ENCODE data around the gene DDX54.
"Not testable (repeated sequence)": the region's sequence is repeated elsewhere in the genome, so short reads cannot be mapped to it uniquely, and the experiment has no call there.

DDX54 gene

DNA sequence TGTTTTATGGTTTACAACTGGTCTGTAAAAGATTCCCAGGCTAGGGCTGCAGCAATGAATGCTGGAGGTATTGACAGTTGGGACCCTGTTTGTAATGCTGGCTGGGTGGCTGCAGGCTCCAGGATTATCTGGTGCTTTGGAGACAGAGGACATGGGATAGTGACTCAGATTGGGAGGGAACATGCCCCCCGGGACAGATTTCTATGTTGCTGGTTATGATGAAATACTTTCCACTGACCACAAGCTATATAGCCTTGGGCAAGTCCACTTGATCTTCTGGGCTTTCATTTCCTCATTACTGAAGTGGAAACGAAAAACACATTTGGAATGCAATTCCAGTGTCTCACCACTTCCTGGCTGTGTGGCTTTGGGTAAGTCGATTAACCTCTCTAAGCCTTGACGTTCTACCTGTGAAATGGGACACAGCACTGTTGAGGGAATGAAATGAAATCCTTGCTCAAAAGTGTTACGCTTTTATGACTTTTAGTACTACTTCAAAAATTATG is 29.7 kb upstream of the DDX54 start:
- DNase-seq, result no peak

DNA sequence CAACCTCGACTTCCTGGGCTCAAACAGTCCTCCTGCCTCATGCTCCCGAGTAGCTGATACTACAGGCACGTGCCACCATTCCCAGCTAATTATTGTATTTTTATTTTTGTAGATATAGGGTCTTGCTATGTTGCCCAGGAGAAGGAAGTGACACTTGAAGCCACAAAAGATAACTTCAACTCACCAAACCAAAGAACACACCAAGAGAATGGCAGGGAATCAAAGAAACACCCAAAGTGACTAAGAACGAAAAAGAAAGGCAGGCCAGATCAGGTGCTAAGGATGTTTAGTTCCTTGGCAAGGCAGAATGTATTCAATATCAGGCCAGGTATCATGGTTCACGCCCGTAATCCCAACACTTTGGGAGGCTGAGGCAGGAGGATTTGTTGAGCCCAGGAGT is 25.9 kb upstream of the DDX54 start:
- DNase-seq, result no peak

DNA sequence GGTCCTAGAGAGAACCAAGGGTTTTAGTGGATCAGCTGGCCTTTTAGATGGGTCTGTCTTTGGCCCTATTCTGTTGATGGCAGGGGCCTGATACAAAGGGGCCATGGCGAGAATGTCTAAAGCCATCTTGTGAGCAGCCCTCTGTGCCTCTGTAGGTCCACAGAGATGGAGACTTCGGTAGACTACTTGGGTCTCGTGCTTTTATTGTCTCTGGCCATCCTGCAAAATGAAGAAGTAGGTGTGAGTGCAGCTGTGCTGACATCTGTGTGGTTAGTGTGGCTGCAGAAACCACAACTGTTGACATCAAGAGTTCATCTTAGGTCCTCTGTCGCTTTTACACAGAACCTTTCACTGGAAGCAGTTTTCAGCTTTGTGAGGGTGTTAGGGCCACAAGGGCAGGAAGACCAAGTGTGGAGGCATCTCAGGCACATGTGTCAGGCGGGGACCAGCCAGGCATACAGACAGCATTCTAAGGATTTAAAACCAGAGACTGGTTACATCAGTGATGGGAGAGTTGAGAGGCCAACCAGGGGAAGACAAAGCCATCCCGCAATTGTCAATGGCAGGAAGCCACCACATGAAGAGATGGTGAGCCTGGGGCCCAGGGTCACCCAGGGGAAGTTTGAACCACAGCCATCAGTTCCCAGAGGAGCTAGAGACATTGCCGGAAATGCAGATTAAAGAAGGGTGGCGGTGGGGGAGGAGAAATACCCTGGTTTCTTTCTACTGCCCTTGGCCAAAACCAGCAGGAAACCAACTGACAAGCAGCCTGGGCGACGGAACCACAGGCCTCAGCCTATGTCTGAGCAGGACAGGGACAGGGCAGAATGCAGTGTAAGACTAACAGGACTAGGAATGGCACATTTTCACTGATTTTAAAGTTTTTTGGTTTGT is 23.0 kb upstream of the DDX54 start:
- DNase-seq, result no peak

DNA sequence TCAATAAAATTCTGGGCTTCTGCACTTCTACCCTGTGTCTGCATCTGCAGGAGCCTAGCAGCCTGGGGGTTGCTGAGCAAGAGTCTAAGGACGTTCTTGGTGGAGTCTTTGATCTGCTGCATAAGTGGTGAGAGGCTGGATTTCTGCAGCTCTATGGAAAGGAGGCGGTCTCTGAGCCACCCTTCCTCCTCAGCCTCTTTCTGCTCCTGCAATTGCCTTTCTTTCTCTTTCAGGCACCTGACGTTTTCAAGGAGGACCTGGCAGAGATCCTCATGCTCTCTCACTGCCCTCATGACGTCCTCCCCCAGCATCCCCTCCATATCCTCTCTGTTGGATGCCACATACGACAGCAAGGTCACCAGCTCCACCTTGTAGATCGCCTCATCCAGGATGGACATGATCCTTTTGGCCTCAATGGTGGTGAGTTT is 22.3 kb upstream of the DDX54 start:
- DNase-seq, result no peak

DNA sequence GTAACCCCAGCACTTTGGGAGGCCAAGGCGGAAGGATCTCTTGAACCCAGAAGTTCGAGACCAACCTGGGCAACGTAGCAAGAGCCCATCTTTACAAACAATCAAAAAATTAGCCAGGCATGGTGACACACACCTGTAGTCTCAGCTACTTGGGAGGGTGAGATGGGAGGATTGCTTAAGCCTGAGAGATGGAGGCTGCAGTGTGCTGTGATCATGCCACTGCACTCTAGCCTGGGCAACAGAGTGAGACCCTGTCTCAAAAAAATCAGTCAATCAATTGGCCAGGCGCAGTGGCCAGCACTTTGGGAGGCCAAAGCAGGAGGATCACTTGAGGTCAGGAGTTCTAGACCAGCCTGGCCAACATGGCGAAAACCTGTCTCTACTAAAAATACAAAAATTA is 21.5 kb upstream of the DDX54 start:
- DNase-seq, result not testable (repeated sequence)

DNA sequence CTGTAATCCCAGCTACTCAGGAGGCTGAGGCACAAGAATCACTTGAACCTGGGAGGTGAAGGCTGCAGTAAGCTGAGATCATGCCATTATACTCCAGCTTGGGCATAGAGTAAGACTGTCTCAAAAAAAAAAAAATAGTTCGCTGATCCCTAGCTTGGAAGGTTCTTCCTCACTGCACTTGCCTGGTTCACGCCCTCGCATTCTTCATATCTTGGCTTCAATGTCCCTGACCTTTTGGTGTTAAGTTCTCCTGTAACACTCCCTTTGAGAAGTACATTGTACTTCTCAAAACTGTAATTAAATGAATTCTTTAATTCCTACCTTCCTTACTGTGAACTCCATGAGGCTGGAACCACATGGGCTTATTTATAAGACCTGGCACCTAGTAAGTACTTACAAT is 19.5 kb upstream of the DDX54 start:
- no peak for DNase-seq

DNA sequence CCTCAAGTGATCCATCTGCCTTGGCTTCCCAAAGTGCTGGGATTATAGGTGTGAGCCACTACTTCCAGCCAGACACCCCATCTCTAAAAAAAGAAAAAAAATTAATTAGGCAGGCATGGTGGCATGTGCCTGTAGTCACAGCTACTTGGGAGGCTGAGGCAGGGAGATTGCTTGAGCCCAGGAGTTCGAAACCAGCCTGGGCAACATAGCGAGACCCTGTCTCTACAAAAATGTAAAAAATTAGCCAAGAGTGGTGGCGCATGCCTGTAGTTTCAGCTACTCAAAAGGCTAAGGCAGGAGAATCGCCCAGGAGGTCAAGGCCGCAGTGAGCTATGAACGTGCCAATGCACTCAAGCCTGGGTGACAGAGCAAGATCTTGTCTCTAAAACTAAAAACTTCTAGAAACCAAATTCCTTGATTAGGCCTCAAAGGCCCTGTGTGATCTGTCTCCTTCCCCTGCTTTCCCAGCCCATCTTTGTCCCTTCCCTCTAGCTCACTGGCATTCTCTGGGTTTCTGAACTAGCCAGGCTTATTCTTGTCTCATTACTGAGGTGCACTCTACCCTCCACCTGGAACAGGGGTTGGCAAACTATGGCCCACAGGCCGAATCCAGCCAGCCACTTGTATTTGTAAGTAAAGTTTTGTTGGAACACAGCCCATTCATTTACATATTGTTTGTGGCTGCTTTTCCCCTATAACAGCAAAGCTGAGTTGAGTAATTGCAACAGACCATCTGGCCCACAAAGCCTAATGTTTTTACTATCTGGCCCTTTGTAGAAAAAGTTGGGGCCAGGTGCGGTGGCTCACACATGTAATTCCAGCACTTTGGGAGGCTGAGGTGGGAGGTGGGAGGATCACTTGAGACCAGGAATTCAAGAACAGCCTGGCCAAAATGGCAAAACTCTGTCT is 18.8 kb upstream of the DDX54 start:
- DNase-seq, result no peak

DNA sequence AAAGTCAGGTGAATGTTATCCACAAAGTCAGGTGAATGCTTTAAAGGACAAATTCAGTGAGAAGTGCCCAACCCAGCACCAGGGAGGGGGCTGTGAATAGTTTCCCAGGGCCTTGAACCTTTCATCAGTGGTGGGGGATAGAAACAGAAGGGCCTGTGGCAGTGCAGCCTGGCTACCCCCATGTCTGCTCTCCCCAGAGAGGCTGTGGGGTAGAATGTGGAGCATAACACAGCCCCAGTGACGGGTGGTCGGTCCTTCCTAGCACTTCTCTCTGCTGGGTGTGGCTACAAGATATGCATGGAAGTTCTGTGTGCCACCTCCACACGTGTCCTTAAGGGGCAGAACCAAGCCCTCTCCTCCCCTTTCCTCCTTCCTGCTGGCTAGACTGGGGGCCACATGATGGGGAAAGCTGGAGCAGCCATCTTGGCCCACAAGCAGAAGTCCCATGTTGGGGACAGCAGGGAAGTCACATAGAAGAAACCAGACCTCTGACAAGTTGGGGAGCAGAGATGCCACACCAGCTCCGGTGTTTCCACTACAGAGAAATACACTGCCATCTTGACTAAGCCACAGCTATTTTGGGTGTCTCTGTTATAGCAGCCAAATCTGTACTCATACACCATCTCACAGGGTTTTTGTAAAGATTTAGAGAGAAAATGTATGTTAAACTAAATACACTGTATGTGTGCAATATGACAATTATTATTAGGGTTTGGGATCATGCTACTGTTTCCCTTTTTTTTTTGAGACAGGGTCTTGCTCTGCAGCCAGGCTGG is 17.2 kb upstream of the DDX54 start:
- DNase-seq, result no peak

DNA sequence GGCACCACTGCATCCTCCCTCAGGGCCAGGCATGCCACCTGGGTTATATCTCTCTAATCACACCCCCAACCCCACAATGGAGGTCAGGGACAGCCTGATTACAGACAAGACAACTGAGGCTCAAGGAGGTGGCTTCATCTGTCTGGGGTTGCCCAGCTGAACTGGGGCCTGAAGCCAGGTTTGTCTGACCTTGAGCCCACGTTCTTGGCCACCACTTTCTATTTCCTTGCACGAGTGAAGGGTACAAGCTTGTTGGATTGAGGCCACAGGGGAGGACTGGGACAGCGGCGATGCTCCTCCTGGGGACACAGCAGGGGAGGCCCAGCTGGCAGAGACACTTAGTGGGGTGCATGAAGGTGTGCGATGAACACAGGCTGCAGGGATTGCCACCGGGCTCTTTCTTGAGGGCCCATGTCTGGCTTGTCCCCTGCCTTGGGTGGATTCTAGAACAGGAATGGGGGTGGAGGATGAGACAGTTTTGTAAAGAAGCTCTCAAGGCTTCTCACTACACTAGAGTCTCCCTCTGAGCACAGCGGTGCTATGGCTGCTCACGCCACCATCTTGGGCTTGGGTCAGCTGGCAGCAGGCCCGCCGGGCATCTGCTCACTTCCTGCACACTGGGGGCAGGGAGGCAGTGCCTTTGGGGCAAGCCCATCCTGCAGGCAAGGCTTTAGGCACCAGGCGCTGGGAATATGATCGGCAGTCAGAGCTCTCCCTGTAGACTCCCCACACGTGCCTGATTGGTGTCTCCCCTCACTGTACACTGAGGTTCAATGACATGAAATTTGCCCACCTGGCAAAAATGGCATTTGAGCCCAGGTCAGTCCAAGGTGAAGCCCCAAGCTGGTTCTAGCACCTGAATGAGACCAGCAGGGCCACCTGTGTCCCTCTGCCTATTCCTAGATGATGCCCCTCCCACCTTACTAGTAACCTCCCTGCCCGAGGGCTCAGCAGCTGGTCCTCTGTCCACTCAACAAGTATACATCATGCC is 16.2 kb upstream of the DDX54 start:
- DNase-seq, result peak in 1 of 2 experiments; percentile 18

DNA sequence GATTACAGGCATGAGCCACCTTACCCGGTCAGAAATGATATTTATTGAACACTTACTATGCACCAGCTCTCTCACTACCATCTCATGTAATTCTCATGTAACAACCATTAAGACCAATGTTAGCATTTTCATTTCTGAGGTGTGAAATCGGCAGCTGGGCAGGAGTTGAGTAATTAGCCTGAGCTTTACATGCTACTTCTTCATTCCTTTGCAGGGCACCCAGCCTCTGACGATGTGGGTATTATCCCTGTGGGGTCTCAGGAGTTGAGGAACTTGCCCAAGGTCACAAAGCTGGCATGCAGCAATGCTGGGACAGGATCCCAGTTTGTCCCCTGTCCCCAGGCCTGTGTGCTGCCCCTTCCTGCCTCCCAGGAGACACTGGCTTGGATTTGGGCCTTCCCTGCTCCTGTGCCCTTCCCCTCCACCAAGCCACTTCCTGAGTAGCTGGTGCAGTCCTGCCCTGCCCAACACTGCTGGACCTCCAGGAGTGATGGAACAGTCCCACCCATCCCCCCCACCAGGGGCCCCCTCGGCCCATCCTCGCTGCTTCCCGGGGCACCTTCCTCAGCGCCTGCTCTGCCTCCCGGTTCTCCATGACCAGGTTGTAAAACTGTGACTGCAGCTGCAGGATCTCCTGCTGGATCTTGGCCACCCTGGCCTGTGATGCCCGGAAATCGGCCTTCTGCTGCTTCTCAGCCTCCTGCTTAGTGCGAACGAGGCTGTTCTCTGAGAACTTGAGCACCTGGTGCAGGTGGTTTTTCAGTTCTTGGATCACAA is 14.9 kb upstream of the DDX54 start:
- DNase-seq, result no peak

DNA sequence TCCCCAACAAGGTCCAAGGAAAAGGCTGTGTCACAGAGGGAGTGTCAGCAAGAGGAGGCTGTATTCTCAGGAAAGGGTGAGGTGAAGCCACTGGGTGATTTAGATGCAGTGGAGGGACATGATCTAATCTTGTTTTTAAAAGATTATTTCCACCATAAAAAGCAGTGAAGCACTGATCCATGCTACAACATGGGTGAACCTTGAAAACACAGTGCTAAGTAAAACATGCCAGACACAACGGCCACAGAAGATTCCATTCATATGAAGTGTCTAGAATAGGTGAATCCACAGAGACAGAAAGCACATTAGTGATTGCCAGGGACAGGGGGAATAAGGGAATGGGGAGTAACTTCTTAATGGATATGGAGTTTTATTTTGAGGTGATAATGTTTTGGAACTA is 13.0 kb upstream of the DDX54 start:
- DNase-seq, result no peak

DNA sequence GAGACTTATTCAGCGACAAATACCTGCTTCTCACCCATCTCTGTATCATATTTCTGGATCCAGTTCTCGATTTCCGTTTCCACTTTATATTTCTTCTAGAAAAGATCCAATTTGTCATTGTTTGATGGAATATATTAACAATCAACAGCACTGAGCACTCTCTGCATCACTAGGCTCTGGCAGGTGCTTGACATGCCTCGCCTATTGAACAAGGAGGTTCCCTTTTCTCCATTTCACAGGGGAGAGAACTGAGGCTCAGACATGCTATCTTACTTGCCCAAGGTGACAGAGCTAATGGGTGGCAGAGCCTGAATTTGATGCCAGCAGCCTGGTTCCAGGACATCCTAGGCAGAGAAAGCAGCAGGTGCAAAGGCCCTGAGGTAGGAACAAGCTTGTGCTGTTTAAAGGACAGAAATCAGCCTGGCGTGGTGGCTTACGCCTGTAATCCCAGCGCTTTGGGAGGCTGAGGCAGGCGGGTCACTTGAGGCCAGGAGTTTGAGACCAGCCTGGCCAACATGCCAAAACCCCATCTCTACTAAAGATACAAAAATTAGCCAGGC is 12.3 kb upstream of the DDX54 start:
- no peak for DNase-seq

DNA sequence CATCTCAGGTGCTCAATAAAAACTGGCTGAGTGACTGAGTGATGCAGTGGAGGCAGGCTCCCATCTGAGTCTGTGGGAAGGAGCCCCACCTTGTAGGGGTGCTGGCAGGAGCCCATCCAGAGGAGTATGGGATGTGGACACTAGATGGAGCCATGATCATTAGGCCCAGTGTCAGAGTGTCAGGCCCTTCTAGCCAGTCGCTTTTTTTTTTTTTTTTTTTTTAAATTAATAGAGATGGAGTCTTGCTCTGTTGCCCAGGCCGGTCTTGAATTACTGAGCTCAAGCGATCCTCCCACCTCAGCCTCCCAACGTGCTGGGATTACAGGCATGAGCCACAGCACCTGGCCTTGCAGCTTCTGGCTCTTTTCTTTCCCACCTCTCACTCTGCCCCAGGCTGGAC is 11.7 kb upstream of the DDX54 start:
- DNase-seq, result peak; percentile 38 to 69

DNA sequence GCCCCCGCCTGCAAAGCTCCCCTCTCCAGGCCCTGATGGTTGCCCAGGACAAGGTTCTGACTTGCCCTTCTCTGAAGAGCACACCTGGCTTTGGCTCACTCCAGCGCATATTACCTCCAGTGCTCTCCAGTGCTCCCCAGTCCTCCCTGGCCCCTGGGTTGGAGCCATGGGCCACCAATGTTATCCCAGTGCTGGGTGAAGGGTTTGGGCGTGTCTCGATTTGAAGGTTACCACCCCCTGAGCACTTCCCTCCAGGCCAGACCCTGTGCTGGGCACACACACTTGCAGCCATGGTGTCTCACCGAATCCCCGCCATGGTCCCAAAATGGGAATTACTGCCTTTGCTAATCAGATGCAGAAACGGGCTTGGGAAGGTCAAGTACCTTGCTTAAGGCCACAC is 11.3 kb upstream of the DDX54 start:
- no peak for DNase-seq

DNA sequence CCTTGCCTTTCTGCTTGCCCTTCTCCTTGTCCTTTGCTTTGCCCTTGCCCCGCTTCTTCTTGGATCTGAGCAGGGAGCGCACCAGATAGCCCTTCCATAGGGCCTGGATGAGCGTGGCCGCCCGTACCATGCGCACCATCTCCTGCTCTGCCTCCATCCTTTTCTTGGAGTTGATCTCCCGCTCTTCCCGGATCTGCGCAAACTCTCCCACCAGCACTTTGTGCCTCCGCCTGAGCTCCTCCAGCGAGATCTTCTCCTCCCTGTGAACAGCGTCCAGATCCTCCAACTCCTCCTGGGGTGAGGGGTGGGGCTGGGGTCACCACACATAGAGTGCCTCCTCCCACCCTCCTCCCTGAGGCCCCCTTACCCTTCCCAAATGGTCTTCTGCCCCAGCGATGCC is 10.3 kb upstream of the DDX54 start:
- no peak for DNase-seq

DNA sequence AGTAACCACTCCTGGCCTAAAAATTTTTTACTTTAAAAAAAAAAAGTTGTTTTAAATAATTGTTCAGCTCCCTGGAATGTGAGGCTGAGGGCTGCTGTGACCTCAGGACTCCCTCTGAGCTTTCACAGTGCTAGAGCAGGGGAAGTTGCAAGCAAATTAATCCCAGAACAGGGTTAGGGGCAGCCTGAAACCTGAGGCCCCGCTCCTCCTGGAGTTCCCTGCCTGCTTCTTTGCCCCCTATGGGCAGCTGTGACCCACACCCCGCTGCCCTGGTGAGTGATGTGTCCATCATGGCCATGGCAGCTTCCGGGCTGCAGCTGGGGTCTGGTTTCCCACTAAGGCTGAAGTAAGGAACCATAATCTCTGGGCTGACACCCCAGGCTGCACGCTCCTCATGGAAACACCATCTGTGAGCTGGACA is 9.7 kb upstream of the DDX54 start:
- DNase-seq, result no peak

DNA sequence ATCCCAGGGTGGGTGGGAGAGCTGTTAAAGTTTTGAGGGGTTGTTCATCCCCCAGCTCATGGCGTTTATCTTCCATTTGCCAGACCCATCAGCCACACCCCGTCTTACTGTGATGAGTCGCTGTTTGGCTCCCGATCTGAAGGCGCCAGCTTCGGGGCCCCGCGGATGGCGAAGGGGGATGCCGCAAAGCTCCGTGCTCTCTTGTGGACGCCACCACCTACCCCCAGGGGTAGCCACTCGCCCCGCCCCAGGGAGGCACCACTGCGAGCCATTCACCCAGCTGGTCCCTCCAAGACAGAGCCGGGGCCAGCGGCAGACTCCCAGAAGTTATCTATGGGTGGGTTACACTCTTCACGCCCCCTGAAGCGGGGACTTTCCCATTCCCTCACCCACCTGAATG is 5.9 kb upstream of the DDX54 start:
- DNase-seq, result no peak

DNA sequence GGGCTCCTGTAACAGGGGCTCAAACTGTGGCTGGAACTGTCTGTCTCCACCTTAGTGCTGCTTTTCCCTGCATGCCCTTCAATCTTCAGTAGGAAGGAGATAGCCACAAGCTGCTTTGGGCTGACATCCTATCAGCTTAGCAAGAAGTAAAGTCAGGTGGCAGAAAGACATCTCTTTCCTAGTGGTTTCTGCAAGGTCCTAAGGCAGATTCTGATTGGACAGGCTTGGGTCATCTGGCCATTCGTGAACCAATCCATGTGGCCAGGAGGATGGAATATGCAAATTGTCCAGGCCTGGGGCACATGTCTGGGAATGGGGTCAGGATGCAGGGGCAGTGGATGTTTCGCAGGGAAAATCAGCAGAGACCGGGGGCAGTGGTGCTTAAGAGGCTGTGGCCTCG is 5.5 kb upstream of the DDX54 start:
- DNase-seq, result peak in 1 of 2 experiments; percentile 16

DNA sequence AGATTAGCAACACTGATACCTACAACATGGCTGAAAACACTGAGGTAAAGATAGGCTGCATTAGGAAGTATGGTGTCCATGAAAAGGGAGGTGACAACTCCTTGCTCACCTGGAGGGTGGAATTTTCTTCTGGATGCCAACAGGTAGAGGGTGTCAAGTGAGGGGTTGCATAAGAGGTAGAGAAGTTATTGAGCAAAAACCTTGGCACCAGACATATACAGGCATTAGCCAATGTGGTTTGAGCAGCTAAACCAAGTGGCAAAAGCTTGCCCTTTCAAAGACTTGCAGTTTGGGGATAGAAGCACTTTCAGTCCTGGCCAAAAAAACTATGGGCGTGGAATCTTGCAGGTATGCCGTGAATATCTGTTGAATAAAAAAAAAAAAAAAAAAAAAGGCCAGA is 4.1 kb upstream of the DDX54 start:
- DNase-seq, result no peak

DNA sequence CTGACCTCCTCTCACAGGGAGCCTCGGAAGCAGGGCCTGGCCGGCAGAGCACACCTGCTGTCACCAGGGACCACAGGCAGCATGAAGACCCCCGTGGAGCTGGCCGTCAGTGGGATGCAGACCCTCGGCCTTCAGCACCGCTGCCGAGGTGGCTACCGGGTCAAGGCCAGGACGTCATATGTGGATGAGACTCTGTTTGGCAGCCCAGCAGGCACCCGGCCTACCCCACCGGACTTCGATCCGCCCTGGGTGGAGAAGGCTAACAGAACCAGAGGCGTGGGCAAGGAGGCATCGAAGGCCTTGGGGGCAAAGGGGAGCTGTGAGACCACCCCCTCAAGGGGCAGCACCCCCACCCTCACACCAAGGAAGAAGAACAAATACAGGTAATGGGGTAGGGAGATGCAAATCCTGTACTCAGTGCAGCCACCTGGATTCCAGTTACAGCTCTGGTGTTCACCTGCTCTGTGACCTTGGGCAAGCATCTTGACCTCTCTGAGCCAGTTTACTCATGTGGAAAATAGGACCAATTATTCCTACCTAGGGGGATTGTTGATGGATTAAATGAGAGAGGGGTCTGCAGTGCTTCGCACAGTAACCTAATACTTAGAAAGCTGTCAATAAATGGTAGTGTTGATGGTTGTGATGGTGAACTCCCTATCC is 1.5 kb upstream of the DDX54 start:
- DNase-seq, result no peak
